HG03378 (cell line): Measurements from ENCODE around the gene PLPPR1.
"Not testable (repeated sequence)": the region's sequence is repeated elsewhere in the genome, so short reads cannot be mapped to it uniquely, and the experiment has no call there.

Experiments
- ATAC-seq: cut with Tn5 transposase; IDR thresholded peaks from one replicate; pipeline ENCODE4 v1.9.1; 2021; ENCODE audit warnings: mild to moderate bottlenecking, moderate library complexity; ENCODE audit not compliant: unreplicated experiment

The PLPPR1 gene

GRCh38 chr9:101039581-101039980 is 11.1 kb downstream of the PLPPR1 start:
- not testable (repeated sequence) for ATAC-seq

- ATAC-seq, result no peak
These were observed 19.4 kb downstream of the PLPPR1 start for GRCh38 chr9:101047848-101048397.

DNA sequence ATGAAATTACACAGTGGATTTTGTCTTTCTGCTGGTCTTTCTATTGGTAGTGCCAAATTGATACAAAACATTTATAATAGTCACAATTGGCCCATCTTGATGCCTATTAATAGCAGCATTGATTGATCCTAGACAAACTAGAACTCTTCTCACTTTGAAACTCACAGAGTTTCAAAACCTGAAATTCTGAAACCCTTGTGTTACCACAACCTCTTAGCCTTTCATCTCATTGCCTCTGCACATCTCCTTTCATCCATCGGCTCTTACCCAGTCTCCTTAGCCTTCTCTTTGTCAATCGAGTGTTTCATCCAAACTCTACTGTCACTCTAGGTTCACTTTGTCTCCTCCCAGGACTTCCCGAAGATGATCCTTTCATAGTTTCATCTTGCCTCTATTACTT is 22.1 kb downstream of the PLPPR1 start:
- ATAC-seq, result no peak

GRCh38 chr9:101054657-101055056 is 26.1 kb downstream of the PLPPR1 start:
- ATAC-seq, result no peak

GRCh38 chr9:101055516-101055915 is 27.0 kb downstream of the PLPPR1 start:
- ATAC-seq, result no peak

GRCh38 chr9:101062686-101063085 is 34.2 kb downstream of the PLPPR1 start:
- no peak for ATAC-seq

DNA sequence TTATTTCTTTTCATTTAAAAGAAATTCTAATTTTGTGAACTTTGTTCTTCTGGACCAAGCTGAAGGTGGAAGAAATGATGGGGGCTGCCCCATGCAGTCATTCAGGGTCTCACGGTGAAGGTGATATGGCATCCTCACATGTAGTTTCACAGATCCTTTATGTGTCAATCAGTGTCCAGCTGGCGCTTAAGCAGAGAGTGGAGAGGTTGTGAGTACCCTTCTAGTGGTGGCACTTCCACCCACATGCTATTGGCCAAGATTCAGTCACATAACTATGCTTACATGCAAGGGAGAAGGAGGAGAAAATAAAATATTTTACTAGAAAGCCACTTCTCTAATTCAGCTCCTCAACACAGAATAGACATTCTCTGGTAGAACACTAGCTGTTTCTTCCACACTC is 34.7 kb downstream of the PLPPR1 start:
- no peak for ATAC-seq

DNA sequence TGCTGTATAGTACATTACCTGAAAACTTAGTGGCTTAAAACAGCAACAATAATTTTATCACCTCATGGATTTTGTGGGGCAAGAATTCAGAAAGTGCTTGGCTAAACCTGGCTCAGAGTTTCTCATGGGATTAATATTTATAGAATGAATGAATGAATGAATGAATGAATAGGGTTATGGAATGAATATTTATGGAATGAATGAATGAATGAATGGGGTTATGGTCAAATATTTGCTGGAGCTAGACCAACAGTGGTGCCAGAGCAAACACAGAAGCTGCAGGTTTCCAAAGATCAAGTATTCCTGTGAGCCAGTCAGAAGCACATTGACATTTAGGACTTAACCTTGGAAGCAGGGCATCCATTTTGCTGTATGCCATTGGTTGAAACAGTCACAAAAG is 35.7 kb downstream of the PLPPR1 start:
- ATAC-seq, result no peak

GRCh38 chr9:101065930-101066329 is 37.4 kb downstream of the PLPPR1 start:
- no peak for ATAC-seq

DNA sequence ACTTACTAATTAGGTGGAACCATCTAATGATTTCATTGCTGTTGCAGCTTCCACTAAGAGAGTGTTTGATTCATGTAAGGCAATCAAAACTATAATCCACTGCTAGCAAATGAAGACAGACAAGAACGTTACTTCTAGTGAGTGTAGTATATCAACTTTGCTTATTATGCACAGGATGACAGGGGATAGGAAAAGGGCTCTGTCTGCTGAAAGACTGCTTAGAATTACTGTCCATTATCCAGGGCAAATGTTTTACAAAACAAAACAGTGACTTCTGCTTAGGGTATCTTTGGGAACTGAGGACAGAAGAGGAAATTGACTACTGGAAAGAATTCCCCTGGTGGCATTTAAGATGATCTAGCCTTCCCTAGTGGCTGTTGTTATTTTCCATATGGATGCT is 40.2 kb downstream of the PLPPR1 start:
- ATAC-seq, result no peak

DNA sequence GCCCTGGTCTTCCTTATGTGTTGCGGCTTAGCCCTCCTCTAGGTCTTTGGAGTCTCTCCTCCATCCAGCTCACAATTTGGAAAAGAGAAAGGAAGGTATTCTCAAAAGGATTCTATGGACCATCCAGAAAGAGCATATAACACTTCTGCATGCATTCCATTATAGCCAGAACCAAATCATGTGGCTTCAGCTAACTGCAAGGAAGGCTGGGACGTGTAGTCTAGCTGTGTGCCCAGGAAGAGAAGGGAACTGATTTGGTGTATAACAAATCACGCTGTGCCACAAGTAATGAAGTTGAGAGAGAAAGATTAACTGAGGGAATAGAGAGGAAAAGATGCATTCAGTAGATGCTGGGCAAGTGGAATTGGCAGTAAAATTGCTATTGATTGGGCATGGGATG is 43.7 kb downstream of the PLPPR1 start:
- no peak for ATAC-seq

DNA sequence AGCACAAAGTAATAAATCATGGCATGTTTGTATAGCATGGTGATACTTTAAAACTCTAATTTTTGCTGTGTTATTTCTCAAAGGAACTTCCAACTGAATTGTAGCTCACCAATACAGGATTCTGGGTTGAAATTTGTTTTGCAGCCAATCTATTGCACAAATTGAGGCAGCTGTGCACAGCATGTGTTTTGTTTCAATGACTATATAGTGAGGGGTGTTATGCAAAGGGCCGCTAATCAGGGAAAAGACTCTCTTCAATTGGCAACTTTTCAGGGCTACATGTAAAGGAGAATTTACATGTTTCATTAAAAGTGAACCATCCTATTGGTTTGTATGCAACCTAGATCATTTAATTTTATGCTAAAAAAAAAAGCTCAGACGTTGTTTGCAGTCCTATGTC is 44.6 kb downstream of the PLPPR1 start:
- ATAC-seq, result no peak

DNA sequence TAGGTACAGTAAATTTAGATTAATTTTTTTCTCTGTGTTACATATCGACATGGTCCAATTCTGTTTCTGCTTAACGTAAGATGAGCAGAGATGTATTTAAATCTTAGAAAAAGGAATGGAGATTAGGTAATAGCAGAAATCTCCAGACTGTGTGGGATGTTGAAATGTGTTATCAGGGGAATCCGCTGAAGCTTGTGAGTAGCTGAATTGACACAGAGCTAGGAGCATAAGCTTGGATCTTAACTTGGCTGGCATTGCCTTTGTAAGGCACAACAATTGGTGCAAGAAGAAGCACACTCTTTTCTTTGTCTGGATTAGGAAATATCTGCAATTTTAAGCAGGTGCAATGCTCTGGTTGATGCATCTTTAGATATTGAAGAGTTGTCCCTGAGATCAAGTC is 53.1 kb downstream of the PLPPR1 start:
- no peak for ATAC-seq

GRCh38 chr9:101083448-101084202 is 55.1 kb downstream of the PLPPR1 start:
- ATAC-seq, result no peak

- no peak for ATAC-seq
These were observed 58.9 kb downstream of the PLPPR1 start for GRCh38 chr9:101087426-101087825.

GRCh38 chr9:101092922-101093321 is 64.4 kb downstream of the PLPPR1 start:
- ATAC-seq, result no peak

DNA sequence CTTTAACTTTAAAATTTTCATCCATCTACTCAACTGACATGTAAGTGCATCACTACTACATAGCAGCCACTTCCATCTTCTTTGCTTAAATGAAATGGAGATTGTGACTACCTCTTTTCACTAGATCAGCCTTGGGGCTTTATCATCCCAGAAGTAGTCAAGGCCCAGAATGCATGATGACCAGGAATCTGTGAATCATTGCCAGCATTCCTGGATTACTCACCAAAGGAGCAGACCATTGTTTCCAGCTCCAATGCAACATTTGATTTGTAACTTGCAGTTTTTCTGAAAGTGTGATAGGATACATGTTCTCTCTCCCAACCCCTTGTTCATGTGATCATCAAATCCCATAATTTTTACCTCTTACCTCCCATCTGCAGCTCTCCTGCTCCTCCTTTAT is 65.1 kb downstream of the PLPPR1 start:
- ATAC-seq, result no peak

DNA sequence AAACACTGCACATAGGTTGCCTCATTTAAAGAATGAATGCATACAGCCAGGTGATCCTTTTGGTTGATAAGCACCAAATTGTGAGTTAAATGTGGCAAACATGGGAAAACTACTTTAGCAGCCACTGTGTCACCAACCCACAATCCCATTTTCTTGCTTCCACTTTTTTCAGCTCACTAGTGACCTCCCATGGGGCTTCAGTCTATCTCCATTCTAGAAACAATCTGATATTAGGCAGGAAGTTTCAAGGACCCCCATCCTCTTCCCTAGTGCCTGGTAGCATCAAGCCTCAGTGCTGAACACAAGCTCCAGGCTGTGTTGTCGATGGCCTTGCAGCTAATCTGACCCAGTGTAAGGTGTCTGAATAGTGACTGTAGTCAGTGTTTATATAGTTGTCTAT is 66.2 kb downstream of the PLPPR1 start:
- no peak for ATAC-seq

- ATAC-seq, result no peak
These were observed 68.7 kb downstream of the PLPPR1 start for GRCh38 chr9:101097210-101097609.

DNA sequence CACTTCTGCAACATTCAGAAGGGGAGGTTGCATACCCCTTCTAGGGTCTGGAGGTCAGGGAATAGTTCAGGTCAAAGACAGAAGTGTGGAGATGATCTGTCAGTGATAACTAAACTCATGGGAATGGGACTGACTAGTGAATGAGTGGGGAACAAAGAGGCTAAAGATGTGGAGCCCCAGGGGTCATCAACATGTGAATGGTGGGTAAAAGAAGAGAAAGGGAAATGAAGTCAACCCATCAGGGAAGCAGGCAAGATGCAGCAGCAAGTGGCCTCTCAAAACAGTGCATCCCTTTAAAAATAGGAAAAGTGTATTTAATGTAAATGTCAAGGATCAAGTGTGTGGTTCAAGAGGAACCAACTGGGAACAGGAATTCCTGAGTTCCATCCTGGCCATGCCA is 69.9 kb downstream of the PLPPR1 start:
- no peak for ATAC-seq

- no peak for ATAC-seq
These were observed 85.8 kb downstream of the PLPPR1 start for GRCh38 chr9:101114317-101114716.

DNA sequence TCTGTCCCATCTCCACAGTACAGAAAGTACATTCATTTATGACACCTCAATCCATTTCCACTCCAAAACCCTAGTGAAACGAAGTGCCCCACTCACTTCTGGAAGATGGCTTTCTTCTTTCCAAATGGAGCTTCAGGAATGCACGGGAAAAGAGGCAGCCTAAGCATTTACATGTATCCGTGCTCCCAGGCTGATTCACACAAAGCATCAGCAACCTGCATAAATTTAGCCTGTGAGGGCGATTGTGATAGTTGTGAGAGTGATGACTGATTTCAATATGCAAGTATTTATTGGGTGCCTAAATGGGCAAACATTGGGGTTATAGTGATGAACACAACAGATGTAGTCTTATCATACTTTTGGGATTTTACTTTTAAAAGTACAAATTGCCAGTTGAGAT is 86.6 kb downstream of the PLPPR1 start:
- no peak for ATAC-seq

- no peak for ATAC-seq
These were observed 88.6 kb downstream of the PLPPR1 start for GRCh38 chr9:101117161-101117560.
